WTC11 (cell line): ENCODE measurements around the gene RHBDD1.

Experiments
- NFE2L1 ChIP-seq: sonication (generic); formaldehyde crosslinking; IDR thresholded peaks from 2 replicates; pipeline ENCODE4 v1.8.1; 2023; ENCODE audit warnings: missing genetic modification reagents
- ZNF138 ChIP-seq: sonication (generic); formaldehyde crosslinking; conservative IDR thresholded peaks from 2 replicates; pipeline ENCODE4 v1.8.1; 2022; ENCODE audit warnings: mild to moderate bottlenecking, moderate library complexity, missing genetic modification reagents
- ZNF232 ChIP-seq: sonication (generic); formaldehyde crosslinking; IDR thresholded peaks from 2 replicates; pipeline ENCODE4 v1.8.0; 2022; ENCODE audit warnings: mild to moderate bottlenecking, missing genetic modification reagents
- TF ChIP-seq, protein P1 (sequence below): fragments of 200-600 bp; IDR thresholded peaks from 2 replicates; pipeline ENCODE4 v1.8.0; 2022; ENCODE audit warnings: antibody characterized with exemption

DNA sequence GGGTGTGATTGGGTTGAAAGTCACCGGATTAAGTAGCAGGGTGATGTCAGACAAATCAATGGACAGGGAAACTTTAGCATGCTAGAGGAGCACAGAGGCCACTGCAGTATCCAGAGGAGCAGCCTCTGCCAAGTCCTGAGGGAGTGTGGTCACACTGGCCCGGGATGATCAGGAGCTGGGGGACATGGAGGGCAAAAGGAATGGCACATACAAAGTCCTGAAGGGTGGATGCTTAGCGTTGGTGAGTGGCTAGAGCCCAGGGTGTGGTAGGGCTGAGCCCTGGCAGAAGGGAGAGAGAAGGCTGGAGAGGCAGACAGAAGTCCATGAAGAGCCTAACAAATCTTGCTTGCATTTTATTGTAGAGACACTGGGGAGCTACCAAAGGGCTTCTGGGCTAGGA is 58.9 kb downstream of the RHBDD1 start:
- TF ChIP-seq ZNF138 (CRISPR knock-in tag) (no peak), ZNF232 (CRISPR knock-in tag) (no peak), NFE2L1 (no peak)
- TF ChIP-seq, protein P1, sequence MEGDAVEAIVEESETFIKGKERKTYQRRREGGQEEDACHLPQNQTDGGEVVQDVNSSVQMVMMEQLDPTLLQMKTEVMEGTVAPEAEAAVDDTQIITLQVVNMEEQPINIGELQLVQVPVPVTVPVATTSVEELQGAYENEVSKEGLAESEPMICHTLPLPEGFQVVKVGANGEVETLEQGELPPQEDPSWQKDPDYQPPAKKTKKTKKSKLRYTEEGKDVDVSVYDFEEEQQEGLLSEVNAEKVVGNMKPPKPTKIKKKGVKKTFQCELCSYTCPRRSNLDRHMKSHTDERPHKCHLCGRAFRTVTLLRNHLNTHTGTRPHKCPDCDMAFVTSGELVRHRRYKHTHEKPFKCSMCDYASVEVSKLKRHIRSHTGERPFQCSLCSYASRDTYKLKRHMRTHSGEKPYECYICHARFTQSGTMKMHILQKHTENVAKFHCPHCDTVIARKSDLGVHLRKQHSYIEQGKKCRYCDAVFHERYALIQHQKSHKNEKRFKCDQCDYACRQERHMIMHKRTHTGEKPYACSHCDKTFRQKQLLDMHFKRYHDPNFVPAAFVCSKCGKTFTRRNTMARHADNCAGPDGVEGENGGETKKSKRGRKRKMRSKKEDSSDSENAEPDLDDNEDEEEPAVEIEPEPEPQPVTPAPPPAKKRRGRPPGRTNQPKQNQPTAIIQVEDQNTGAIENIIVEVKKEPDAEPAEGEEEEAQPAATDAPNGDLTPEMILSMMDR: no peak
